Upper lobe of left lung (tissue), 6 donors: ENCODE measurements around the gene SSRP1. TPM values are rescaled to one million over a fixed set of nuclear protein-coding genes. Genes with fewer than 3 reads are reported as not detected.

Experiments used
- ATAC-seq, 2 donors: fragments of 200-7000 bp; cut with Tn5 transposase; one replicate each; pipeline ENCODE4 v1.9.1; 2022; ENCODE audit warnings: mild to moderate bottlenecking in 2 of 2, moderate library complexity in 2 of 2; ENCODE audit not compliant: low FRiP score in 2 of 2
- DNase-seq, 2 donors: peaks; one replicate each; pipeline ENCODE4 v3.0.0-alpha.2; 2019 to 2020
- H3K27ac ChIP-seq, 4 donors: fragments of 200-600 bp; sonication (generic); one replicate each; pipeline ENCODE4 v1.5.1; 2016 to 2019
- H3K27me3 ChIP-seq, 4 donors: fragments of 200-600 bp; sonication (generic); one replicate each; pipeline ENCODE4 v1.5.1; 2017 to 2019
- H3K36me3 ChIP-seq, 4 donors: fragments of 200-600 bp; sonication (generic); one replicate each; pipeline ENCODE4 v1.5.1; 2016 to 2019
- H3K4me1 ChIP-seq, 4 donors: fragments of 200-600 bp; sonication (generic); one replicate each; pipeline ENCODE4 v1.5.1; 2018 to 2019
- H3K4me3 ChIP-seq, 4 donors: fragments of 200-600 bp; sonication (generic); one replicate each; pipeline ENCODE4 v1.5.1; 2017 to 2019; ENCODE audit warnings: mild to moderate bottlenecking in 2 of 4, moderate library complexity in 1 of 4
- H3K9me3 ChIP-seq, 4 donors: fragments of 200-600 bp; sonication (generic); one replicate each; pipeline ENCODE4 v1.5.1; 2018 to 2019
- EP300 ChIP-seq, 4 donors: sonication (generic); formaldehyde crosslinking; IDR thresholded peaks; one replicate each; pipeline ENCODE4 v1.5.1; 2017; ENCODE audit warnings: antibody characterized with exemption in 4 of 4, control low read depth in 2 of 4
- POLR2A ChIP-seq, 4 donors: fragments of 450-650 bp; IDR thresholded peaks; one replicate each; pipeline ENCODE4 v1.5.1; 2016 to 2017; ENCODE audit warnings: antibody characterized with exemption in 4 of 4, mild to moderate bottlenecking in 2 of 4
- POLR2AphosphoS5 ChIP-seq, 2 donors: sonication (generic); formaldehyde crosslinking; IDR thresholded peaks; one replicate each; pipeline ENCODE4 v1.5.1; 2017; ENCODE audit warnings: antibody characterized with exemption in 2 of 2
- WGBS, 2 donors: methylation state at CpG; one replicate each; pipeline ENCODE4 v1.1.5; 2017 to 2018; 5-methylcytosine and 5-hydroxymethylcytosine counted together
- total RNA-seq, 6 donors: library from RNA; depleted of rRNA in 4 of 6; stranded (reverse); fragments of >200 nt in 4 of 6; gene quantifications; one replicate each; pipeline versions ENCODE4 v1.1.0 to v1.2.1, GENCODE V29; 2016 to 2021
- TF ChIP-seq, protein P1 (sequence below), 6 experiments: fragments of 450-650 bp in 4 of 6; fragments of 200-600 bp in 2 of 6; sonication (generic) in 2 of 6; IDR thresholded peaks; one replicate each; pipeline ENCODE4 v1.5.1; 2016 to 2019; ENCODE audit warnings: antibody characterized with exemption in 6 of 6
- donor health status: DM: no; HTN: no; CAD: no; lungs with moderate emphysema.
- donor health status: DM: no; HTN: yes; CAD: no; lungs with severe emphysema.

Gene SSRP1
- total RNA-seq, 6 donors from 2014 or later, result 48.2 to 89.6 (median 65.5) TPM

DNA sequence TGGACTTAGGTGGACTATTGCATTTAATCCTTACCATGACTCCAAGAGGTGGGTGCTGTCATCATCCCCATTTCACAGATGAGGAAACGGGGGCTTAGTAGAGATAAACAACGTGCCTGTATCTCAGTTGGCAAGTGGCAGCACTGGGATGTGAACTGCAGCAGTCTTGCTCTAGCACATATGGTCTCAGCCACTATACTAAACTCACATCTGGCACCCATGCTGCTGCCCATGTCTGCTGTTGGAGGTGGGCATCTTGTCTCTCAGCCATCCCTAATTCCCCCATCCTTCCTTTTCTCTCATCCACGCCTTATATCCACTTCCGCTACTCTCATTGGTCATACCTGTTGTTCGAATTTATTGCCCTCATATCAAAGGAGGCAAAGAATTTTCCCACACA, 41.4 kb upstream of the SSRP1 start:
- TF ChIP-seq POLR2A (IDR thresholded peaks at IDR 0.05), result no peak
- TF ChIP-seq, protein P1, sequence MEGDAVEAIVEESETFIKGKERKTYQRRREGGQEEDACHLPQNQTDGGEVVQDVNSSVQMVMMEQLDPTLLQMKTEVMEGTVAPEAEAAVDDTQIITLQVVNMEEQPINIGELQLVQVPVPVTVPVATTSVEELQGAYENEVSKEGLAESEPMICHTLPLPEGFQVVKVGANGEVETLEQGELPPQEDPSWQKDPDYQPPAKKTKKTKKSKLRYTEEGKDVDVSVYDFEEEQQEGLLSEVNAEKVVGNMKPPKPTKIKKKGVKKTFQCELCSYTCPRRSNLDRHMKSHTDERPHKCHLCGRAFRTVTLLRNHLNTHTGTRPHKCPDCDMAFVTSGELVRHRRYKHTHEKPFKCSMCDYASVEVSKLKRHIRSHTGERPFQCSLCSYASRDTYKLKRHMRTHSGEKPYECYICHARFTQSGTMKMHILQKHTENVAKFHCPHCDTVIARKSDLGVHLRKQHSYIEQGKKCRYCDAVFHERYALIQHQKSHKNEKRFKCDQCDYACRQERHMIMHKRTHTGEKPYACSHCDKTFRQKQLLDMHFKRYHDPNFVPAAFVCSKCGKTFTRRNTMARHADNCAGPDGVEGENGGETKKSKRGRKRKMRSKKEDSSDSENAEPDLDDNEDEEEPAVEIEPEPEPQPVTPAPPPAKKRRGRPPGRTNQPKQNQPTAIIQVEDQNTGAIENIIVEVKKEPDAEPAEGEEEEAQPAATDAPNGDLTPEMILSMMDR (IDR thresholded peaks at IDR 0.05), result no peak
- TF ChIP-seq POLR2AphosphoS5 (IDR thresholded peaks at IDR 0.05), result no peak
- no peak for TF ChIP-seq EP300 (IDR thresholded peaks at IDR 0.05)

DNA sequence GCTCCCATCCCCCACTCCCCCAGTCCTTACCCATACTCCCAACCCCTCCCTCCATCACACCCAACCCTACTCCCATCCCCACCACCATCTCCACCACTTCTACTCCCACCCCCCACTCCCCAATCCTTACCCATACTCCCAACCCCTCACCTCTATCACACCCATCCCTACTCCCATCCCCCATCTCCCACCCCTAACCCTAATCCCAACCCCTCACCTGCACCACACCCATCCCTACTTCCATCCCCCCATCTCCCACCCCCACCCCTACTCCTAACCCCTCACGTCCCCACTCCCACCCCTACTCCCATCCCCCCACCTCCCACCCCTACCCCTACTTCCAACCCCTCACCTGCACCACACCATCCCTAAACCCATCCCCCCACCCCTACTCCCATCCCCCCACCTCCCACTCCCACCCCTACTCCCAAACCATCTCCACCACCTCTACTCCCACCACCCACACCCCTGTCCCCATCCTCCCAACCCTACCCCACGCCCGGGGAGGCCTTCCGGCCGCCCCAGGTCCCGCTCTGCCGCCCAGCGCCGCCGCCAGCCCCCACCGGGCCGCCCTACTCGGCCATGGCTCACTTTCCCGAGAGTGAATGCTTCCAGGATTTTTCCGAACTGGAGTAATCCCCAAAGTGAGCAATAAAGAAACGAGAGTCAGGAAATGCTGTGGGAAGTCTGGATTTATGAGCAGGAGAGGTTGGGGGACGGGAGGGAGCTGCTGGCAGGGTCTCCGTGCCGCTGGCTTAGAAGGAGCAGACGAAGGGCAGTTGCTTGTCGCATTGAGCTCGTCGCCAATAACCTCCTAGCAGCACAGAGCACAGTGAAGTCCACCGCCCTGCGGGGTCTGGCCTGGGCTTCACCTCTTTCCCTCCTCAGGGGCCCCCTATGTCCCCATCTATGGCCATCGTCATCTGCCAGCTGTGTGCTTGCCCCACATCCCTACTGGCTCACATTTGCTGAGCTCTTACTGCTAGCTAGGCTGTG, 40.7 kb upstream of the SSRP1 start:
- 73 to 85% methylated on average over 22 to 25 of the region's 26 CpGs for WGBS, 2 donors
- no peak overlapping the region for H3K4me3 ChIP-seq
- TF ChIP-seq POLR2A (IDR thresholded peaks at IDR 0.05) (no peak), POLR2AphosphoS5 (IDR thresholded peaks at IDR 0.05) (no peak), EP300 (IDR thresholded peaks at IDR 0.05) (no peak)
- TF ChIP-seq, protein P1 (IDR thresholded peaks at IDR 0.05), result no peak
- DNase-seq (peak in 1 of 2 donors; percentile 56), ATAC-seq (no peak)
- no peaks in the 10 kb centered on the region for H3K4me1 ChIP-seq
- H3K27ac ChIP-seq, result no peak overlapping the region
- H3K36me3 ChIP-seq, result no peaks in the 10 kb centered on the region
- no peaks in the 10 kb centered on the region for H3K9me3 ChIP-seq
- H3K27me3 ChIP-seq, result no peaks in the 10 kb centered on the region

More for the DNA sequence above, 41.4 kb upstream of the SSRP1 start:
- Histone ChIP-seq H3K9me3 (no peaks in the 10 kb centered on the region), H3K27ac (no peak overlapping the region), H3K36me3 (no peaks in the 10 kb centered on the region), H3K27me3 (no peaks in the 10 kb centered on the region), H3K4me3 (no peak overlapping the region), H3K4me1 (no peaks in the 10 kb centered on the region)
- DNase-seq (no peak), ATAC-seq (no peak)
- WGBS, 2 donors, result 69 to 73% methylated on average over 5 of the region's 5 CpGs

DNA sequence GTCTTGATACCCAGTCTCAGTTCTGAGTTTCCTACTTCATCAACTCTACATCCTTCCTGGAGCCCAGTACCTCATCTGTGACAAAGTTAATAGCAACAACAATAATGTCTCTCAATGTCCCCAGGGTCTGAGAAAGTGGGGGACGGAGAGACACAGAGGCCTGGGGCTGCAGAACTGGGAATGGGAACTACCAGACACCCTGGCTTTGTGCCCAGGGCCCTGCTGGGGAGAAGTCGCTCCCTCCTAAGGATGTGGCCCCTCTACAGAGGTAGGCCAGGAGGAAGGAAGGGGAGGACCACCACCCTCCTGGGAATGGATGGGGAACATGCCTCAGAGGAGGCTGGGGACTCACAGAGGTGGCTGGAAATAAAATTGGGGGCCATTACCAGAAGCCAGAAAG, 39.8 kb upstream of the SSRP1 start:
- H3K27me3 ChIP-seq, result no peaks in the 10 kb centered on the region

DNA sequence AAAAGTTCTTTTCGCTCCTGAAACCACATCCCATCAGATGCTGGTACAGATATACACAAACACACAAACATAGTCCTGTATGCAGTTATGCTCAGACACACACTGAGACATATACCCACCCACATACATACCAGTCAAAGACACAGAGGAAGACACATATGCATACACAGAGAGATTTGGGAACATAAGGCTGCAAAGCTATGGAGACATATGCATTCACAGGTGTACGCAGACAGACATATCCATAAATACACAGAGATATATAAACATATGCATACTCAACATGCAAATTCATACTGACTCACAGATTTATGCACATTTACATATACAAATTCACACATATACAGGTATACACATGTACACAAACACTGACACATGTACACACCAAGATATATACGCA, 39.3 kb upstream of the SSRP1 start:
- TF ChIP-seq POLR2A (IDR thresholded peaks at IDR 0.05) (no peak), POLR2AphosphoS5 (IDR thresholded peaks at IDR 0.05) (no peak), EP300 (IDR thresholded peaks at IDR 0.05) (no peak)
- TF ChIP-seq, protein P1 (IDR thresholded peaks at IDR 0.05), result no peak
- Histone ChIP-seq H3K4me1 (no peaks in the 10 kb centered on the region), H3K9me3 (no peaks in the 10 kb centered on the region), H3K4me3 (no peak overlapping the region), H3K27me3 (no peaks in the 10 kb centered on the region), H3K36me3 (no peaks in the 10 kb centered on the region), H3K27ac (no peak overlapping the region)
- ATAC-seq (no peak), DNase-seq (no peak)
- 95 to 98% methylated on average over 3 of the region's 3 CpGs for WGBS, 2 donors

More for the DNA sequence above, 39.8 kb upstream of the SSRP1 start:
- WGBS, 2 donors, result 62 to 68% methylated on average over 2 of the region's 2 CpGs
- H3K36me3 ChIP-seq, result no peaks in the 10 kb centered on the region
- TF ChIP-seq POLR2AphosphoS5 (IDR thresholded peaks at IDR 0.05), result no peak
- TF ChIP-seq, protein P1 (IDR thresholded peaks at IDR 0.05), result no peak
- H3K4me1 ChIP-seq, result no peaks in the 10 kb centered on the region
- H3K4me3 ChIP-seq, result no peak overlapping the region
- no peaks in the 10 kb centered on the region for H3K9me3 ChIP-seq
- no peak overlapping the region for H3K27ac ChIP-seq
- no peak for ATAC-seq
- no peak for DNase-seq
